Calu3 (cell line): ENCODE measurements around the gene SLC66A2. TPM values are rescaled to one million over a fixed set of nuclear protein-coding genes. Genes with fewer than 3 reads are reported as not detected.
A peak's percentile ranks its signal among the peaks of the same experiment; 100 is the strongest.
"Not testable (repeated sequence)": the region's sequence is repeated elsewhere in the genome, so short reads cannot be mapped to it uniquely, and the experiment has no call there.

Experiments used
- BruUV-seq: library from RNA; stranded (reverse); fragments of 400-500 nt; replicated peaks from 2 replicates; lab custom pipeline; 2021; lab: Mats Ljungman, UMichigan
- CTCF ChIA-PET: fragments of 300-600 bp; sonication (Branson Sonifier 250); formaldehyde crosslinking; loops from one replicate; lab custom pipeline; 2022; ENCODE audit warnings: antibody characterized with exemption; lab: Charles Lee
- DNase-seq: peaks from one replicate; pipeline ENCODE4 v3.0.0; 2022
- H3K27ac Mint-ChIP-seq: one replicate; pipeline ENCODE4 v1.8.0; 2022; ENCODE audit warnings: mixed read lengths; ENCODE audit not compliant: unreplicated experiment
- H3K27me3 Mint-ChIP-seq: one replicate; pipeline ENCODE4 v1.8.0; 2022; ENCODE audit warnings: mixed read lengths; ENCODE audit not compliant: unreplicated experiment
- H3K36me3 Mint-ChIP-seq: one replicate; pipeline ENCODE4 v1.8.0; 2022; ENCODE audit warnings: mild to moderate bottlenecking, moderate library complexity, mixed read lengths; ENCODE audit not compliant: insufficient read depth, unreplicated experiment
- H3K4me1 Mint-ChIP-seq: one replicate; pipeline ENCODE4 v1.8.0; 2022; ENCODE audit warnings: mild to moderate bottlenecking, low read depth, mixed read lengths; ENCODE audit not compliant: unreplicated experiment
- H3K4me3 Mint-ChIP-seq: one replicate; pipeline ENCODE4 v1.8.0; 2022; ENCODE audit warnings: mild to moderate bottlenecking, low read depth, moderate library complexity, mixed read lengths; ENCODE audit not compliant: unreplicated experiment
- H3K9me3 Mint-ChIP-seq: one replicate; pipeline ENCODE4 v1.8.0; 2022; ENCODE audit warnings: low read depth, mixed read lengths; ENCODE audit not compliant: unreplicated experiment
- intact Hi-C: fragments of 100-400 bp; cut with micrococcal nuclease; formaldehyde crosslinking; loops from one replicate; pipeline ENCODE4 v1.10.0; 2022; ENCODE audit not compliant: unreplicated experiment
- total RNA-seq: library from RNA; stranded (reverse); gene quantifications from 2 replicates; pipeline ENCODE4 v1.2.3, GENCODE V29; 2022
- TF ChIP-seq, protein P1 (sequence below): fragments of 200-600 bp; IDR thresholded peaks from one replicate; pipeline ENCODE4 v1.8.0; 2022; ENCODE audit warnings: antibody characterized with exemption; ENCODE audit not compliant: unreplicated experiment

The SLC66A2 gene
- total RNA-seq, 1 experiment from 2014 or later, result 19.5 TPM

DNA sequence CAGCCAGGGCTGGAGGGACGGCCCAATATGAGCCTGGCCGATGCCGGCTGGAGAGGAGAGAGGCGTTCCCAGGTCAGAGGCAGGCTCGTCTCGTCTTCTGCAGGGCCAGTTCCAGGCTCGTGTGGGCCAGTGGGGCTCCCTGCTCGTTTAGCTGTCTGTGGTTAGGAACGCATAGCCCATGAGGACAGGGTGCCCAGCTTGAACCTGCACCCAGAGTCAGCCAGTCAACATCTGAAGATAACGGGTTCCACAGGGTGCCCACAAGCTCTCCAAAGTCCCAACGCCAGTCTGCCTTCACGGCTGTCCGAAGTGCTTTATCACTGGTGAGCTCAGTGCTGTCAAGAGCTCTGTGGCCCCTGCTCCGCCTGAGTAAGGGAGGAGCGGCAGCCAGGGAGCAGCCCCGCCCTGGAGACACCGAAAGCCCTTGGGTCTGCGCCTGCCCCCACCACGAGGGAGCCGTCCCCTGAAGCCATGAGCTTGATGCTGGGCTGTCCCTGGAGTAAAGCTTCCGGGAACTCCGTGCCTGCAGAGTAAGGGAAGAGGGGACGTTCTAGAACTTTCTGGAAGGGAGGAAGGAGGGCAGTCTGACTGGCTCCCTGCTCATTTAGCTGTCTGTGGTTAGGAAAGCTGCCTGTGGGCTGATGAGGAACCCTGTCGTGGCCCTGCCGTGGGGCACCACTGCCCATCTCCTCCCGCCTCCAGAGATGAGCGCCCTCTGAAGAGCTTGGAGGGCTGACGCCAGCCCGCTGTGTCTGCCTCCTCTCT, 10.3 kb upstream of the SLC66A2 start:
- no peak for DNase-seq
- TF ChIP-seq, protein P1, sequence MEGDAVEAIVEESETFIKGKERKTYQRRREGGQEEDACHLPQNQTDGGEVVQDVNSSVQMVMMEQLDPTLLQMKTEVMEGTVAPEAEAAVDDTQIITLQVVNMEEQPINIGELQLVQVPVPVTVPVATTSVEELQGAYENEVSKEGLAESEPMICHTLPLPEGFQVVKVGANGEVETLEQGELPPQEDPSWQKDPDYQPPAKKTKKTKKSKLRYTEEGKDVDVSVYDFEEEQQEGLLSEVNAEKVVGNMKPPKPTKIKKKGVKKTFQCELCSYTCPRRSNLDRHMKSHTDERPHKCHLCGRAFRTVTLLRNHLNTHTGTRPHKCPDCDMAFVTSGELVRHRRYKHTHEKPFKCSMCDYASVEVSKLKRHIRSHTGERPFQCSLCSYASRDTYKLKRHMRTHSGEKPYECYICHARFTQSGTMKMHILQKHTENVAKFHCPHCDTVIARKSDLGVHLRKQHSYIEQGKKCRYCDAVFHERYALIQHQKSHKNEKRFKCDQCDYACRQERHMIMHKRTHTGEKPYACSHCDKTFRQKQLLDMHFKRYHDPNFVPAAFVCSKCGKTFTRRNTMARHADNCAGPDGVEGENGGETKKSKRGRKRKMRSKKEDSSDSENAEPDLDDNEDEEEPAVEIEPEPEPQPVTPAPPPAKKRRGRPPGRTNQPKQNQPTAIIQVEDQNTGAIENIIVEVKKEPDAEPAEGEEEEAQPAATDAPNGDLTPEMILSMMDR, result no peak
- Mint-ChIP-seq H3K4me3 (peak overlapping the region; percentile 69), H3K9me3 (no peaks in the 10 kb centered on the region), H3K27ac (no peak overlapping the region), H3K27me3 (no peaks in the 10 kb centered on the region), H3K4me1 (peaks cover 24% of the 10 kb centered on the region), H3K36me3 (peaks cover 22% of the 10 kb centered on the region)
- CTCF ChIA-PET, result no interaction called here
- no TSS peak for BruUV-seq
- intact Hi-C loops, result loop anchor here (2.0 kb wide), 1 partner anchor 281 kb away; no protein-coding TSS in a partner anchor

DNA sequence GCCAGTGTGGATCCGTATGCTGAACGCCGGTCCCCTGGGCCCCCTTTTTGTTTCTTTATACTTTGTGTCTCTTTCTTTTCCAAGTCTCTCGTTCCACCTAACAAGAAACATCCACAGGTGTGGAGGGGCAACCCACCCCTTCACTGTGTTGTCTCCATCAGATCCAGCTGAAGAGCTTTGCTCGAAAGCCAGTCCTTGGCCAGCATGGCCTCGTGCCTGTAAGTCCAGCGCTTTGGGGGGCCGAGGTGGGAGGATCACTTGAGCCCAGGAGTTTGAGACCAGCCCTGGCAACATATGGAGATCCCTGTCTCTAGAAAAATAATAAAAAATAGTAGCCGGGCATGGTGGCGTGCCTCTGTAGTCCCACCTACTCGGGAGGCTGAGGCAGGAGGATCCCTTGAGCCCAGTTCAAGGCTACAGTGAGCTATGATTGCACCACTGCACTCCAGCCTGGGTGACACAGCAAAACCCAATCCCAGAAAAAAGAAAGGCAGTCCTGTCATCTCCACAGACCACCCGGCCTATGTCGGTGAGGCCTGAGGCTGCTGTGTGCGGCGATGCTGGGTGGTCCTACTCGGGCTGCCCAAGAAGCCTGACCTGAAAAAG, 9.6 kb upstream of the SLC66A2 start:
- CTCF ChIA-PET, result no interaction called here
- TF ChIP-seq, protein P1, result no peak
- intact Hi-C loops, result loop anchor here (2.0 kb wide), 1 partner anchor 280 kb away; no protein-coding TSS in a partner anchor
- BruUV-seq, result no TSS peak
- H3K27me3 Mint-ChIP-seq, result no peaks in the 10 kb centered on the region
- H3K4me1 Mint-ChIP-seq, result peaks cover 24% of the 10 kb centered on the region
- no peaks in the 10 kb centered on the region for H3K9me3 Mint-ChIP-seq
- H3K27ac Mint-ChIP-seq, result no peak overlapping the region
- H3K36me3 Mint-ChIP-seq, result peaks cover 21% of the 10 kb centered on the region
- H3K4me3 Mint-ChIP-seq, result no peak overlapping the region
- DNase-seq, result no peak

DNA sequence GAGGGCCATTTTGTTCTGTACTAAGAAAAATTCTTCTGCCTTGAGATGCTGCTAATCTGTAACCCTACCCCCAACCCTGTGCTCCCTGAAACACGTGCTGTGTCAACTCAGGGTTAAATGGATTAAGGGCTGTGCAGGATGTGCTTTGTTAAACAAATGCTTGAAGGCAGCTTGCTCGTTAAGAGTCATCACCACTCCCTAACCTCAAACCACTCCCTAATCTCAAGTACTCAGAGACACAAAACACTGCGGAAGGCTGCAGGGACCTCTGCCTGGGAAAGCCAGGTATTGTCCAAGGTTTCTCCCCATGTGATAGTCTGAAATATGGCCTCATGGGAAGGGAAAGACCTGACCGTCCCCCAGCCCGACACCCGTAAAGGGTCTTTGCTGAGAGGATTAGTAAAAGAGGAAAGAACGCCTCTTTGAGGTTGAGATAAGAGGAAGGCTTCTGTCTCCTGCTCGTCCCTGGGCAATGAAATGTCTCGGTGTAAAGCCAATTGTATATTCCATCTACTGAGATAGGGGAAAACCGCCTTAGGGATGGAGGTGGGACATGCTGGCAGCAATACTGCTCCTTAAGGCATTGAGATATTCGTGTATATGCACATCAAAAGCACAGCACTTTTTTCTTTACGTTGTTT, 8.8 kb upstream of the SLC66A2 start:
- Mint-ChIP-seq H3K36me3 (peaks cover 13% of the 10 kb centered on the region), H3K4me1 (peaks cover 24% of the 10 kb centered on the region)
- H3K27me3 Mint-ChIP-seq, CTCF ChIA-PET, H3K27ac Mint-ChIP-seq, H3K9me3 Mint-ChIP-seq, H3K4me3 Mint-ChIP-seq, BruUV-seq: not testable (repeated sequence)
- peak; percentile 32 for DNase-seq
- intact Hi-C loops, result loop anchor here (2.0 kb wide), 1 partner anchor 279 kb away; no protein-coding TSS in a partner anchor

DNA sequence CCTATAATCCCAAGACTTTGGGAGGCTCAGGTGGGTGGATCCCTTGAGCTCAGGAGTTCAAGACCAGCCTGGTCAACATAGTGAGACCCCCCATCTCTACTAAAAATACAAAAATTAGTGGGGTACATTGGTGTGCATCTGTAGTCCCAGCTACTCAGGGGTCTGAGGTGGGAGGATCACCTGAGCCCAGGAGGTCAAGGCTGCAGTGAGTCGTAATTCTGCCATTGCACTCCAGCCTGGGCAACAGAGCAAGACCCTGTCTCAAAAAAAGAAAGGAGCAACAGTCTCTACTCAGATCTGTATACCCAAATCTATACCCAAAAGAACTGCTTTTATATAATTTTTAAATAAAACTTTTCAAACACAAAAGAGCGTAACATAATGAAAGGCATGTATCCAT, 7.5 kb upstream of the SLC66A2 start:
- no TSS peak for BruUV-seq
- H3K9me3 Mint-ChIP-seq, result no peaks in the 10 kb centered on the region
- DNase-seq, result no peak
- intact Hi-C loops, result no loop called here
- CTCF ChIA-PET, result no interaction called here
- no peak overlapping the region for H3K27ac Mint-ChIP-seq
- H3K4me1 Mint-ChIP-seq, result peaks cover 24% of the 10 kb centered on the region
- H3K36me3 Mint-ChIP-seq, result peaks cover 5% of the 10 kb centered on the region
- no peaks in the 10 kb centered on the region for H3K27me3 Mint-ChIP-seq
- no peak overlapping the region for H3K4me3 Mint-ChIP-seq
- TF ChIP-seq, protein P1, result no peak
